ENCODE data around the gene KLHDC8A.
"Not testable (repeated sequence)": the region's sequence is repeated elsewhere in the genome, so short reads cannot be mapped to it uniquely, and the experiment has no call there.

KLHDC8A gene

GRCh38 chr1:205317311-205317917 lies 39.3 kb downstream of the KLHDC8A start:
- DNase-seq: no peak

- DNase-seq: no peak
Measured at GRCh38 chr1:205316161-205316566, 40.6 kb downstream of the KLHDC8A start.

- no peak for DNase-seq
Measured at GRCh38 chr1:205315008-205315618, 41.6 kb downstream of the KLHDC8A start.

- peak; percentile 72 for DNase-seq
Measured at GRCh38 chr1:205313563-205314308, 43.0 kb downstream of the KLHDC8A start.

GRCh38 chr1:205312866-205313562 lies 43.7 kb downstream of the KLHDC8A start:
- DNase-seq: peak; percentile 58

DNA sequence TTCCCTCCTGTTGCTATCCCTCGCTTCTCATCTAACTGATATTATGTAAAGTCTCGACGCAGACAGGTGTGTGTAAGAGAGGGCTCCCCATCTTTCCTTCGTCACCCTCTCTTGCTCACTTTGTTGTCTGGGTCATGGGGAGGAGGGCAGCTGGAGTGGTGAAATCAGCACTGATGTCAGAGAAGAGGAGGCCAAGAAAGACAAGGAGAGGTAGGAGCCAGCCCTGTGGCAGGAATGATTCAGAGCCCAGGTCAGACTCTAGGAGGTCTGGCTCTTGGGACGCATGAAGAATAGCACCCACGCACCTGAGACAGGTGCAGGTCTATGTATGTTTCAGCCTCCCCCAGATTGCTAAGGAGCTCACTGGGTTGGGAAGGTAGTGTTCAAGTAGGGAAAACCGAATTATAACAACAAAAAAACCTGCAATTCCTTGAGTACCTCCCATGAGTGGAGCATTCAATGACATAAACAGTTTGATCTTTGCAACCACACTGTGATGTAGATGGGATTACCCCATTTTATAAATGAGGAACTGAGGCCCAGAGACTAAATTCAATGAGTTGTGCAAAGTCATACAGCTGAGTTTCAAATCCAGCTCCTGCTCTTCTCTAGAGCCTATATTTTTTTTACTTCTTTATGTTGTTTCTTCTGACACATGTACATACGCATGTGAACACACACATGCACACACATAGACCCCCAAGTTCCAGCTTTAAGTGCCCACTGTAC lies 45.6 kb downstream of the KLHDC8A start:
- DNase-seq: no peak

- no peak for DNase-seq
Measured at GRCh38 chr1:205309741-205310140, 47.0 kb downstream of the KLHDC8A start.

DNA sequence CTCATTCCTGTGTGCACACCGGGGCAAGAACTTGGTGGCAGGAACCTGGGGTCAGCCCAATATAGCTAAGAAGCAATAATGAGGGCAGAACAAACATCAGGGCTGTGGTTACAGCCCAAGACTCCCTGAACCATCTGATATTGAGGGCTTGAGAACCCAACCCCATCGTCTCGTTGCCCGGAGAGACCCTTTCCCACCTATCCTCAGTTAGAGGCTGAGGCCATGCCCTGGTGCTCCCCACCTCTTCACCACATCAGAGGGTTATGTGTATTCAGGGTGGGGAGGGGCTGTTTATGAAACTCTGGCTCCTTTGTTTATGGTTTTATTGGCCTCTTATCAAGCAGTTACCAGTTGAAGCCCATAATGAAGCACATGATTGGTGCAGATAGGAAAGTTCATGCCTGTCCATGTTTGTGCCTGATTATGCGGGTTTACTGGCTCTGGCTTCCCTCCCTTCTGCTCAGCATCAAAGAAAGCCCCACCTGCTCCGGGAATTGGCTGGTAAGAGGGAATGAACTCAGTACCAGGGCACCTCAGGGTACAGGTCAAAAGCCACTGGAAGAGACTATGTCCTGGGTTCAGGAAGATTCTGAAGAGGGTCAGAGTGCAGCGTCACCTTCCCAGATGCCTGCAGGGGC lies 49.7 kb downstream of the KLHDC8A start:
- DNase-seq: no peak

DNA sequence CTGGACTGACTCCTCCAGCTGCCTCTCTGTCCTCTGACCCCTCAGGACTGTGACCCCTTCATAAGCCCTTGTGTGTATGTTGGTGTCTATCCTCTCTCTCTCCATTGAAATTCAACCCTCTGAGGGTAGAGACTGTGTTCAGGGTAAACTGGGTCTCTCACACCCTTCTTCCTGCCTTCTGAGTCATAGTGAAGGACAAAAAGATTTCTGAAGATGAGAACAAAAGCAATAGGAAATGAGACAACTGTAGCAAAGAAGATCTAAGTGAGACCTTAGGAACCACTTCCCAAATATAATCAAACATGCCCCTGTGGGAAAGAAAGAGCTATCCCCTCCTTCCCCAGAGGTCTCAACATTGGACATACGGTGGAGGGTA lies 52.0 kb downstream of the KLHDC8A start:
- DNase-seq: no peak

DNA sequence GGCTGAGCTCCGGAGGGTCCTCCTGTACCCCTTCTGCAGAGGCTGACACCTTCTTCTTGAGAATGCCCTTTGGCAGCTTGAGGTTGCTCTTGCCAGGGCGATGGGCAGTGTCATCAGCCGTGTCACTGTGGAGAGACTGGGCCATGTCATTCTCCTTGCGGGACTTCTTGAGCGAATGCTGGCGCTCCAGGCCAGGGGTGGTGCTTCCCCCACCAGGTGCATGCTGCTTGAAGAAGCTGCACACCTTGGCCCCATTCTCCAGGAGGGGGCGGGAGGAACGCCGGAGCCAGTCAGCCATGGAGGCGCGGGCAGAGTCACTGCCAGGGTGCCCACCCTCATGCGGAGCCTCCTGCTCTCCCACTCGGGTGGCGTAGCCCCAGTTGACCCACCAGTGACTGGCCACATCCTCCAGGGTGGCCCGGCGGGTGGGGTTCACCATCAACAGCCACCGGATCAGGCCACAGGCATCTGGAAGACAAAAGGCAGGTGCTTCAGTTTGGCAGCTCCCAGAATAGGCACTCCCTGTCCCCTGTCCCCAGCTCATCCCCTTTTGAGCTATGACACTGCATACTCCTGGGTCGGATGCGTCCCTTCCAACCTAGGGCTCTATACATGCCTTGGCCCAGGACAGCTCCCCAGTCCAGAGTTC lies 52.6 kb downstream of the KLHDC8A start:
- DNase-seq: no peak

DNA sequence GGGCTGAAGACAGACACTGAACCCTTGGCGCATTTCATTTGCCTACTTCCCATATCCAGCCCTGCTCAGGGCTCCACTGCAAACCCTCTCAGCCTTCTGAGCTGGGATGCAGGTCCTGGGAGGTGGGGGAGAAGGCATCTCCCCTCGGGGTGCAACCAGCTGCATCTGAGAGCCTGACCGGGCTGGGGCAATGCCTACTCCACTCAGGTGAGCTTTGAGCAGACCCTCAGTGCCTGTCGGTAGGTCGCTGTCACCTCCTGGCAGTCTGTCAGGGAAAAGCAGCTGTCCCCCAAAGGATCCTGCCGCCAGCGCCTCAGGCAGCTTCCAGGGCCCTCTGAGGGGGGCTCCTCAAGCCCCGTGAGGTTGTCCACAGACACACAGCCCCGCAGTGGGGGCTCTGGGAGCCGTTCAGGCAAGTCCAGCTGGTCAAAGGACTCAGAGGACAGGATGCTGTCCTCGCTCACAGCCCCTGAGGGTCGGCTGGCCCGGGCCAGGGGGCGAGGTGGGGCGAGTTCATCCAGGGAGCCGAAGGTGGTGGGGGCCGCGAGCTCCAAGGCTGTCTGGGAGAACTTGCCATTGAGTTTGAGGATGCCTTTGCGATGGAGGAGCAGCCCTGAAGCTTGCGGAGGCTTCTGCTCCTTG lies 53.4 kb downstream of the KLHDC8A start:
- DNase-seq: no peak

- DNase-seq: no peak
Measured at GRCh38 chr1:205301842-205302588, 54.7 kb downstream of the KLHDC8A start.

DNA sequence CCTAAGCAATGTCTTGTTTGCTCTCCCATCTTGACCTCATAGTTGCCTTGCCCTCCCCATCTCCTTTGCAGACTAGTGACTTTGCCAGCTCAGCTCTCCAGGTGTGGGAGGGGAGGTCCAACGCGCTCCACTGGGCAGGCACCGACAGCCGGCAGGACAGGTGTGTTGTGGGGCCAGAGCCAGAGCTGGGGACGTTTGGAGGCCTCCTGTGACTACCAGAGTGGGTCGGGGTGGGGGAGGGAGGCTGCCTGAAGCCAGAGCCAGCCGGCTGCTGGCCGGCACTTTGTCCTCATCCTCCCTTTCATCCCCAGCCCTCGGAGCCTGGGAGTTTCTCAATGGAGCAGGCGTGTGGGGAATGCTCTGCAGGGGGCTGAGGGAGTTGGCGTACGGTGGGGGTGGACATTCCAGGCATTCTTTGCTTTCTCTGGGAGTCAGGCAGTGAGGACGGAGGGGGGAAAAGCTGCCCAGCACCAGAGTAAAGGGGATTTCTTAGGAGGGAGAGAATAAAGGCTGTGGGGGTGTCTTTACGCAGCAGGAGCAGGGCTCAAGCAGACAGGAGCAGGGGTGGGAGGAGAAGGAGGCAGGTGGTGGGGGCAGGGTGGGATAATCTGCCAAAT lies 55.4 kb downstream of the KLHDC8A start:
- DNase-seq: no peak

DNA sequence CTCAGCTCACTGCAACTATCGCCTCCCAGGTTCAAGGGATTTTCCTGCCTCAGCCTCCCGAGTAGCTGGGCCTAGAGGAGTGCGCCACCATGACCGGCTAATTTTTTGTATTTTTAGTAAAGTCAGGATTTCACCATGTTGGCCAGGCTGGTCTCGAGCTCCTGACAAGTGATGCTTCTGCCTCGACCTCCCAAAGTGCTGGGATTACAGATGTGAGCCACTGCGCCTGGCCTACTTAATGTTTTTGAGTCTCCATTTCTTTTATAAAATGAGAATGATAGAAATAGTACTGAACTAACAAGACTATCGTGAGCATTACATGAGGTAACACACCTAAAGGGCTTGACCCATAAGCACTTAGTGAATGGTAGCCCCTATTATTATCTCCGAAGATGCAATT lies 56.6 kb downstream of the KLHDC8A start:
- no peak for DNase-seq

GRCh38 chr1:205298191-205298994 lies 58.3 kb downstream of the KLHDC8A start:
- no peak for DNase-seq

DNA sequence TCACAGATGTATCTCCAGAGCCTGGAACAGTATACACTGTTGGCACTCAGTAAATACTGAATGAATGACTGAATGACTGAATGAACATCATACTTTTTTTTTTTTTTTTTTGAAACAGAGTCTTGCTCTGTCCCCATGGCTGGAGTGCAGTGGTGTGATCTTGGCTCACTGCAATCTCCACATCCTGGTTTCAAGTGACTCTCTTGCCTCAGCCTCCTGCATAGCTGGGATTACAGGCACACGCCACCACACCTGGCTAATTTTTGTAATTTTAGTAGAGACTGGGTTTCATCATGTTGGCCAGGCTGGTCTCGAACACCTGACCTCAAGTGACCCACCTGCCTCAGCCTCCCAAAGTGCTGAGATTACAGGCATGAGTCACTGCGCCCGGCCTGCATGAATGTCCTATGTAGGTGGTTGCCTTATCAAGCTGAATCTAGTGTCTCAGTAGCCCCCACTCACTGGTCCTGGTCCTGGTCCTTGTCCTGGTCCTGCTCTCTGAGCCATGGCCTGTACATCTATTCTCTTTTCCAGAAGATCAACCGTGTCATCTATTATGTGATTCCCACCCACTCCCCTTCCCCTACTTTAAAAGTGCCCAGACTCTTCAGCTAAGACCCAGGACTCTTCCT lies 59.1 kb downstream of the KLHDC8A start:
- not testable (repeated sequence) for DNase-seq

- DNase-seq: no peak
Measured at GRCh38 chr1:205296154-205296553, 60.6 kb downstream of the KLHDC8A start.

GRCh38 chr1:205294934-205295333 lies 61.8 kb downstream of the KLHDC8A start:
- no peak for DNase-seq

All from activated CD8-positive, alpha-beta memory T cell treated with anti-CD3 and anti-CD28 coated beads, Interleukin-2, amount 50 U/mL, for 48 hours (primary cell).